ENCODE data around the gene CDKN2AIP.

The CDKN2AIP gene

GRCh38 chr4:183402771-183403170, 41.7 kb upstream of the CDKN2AIP start:
- Histone ChIP-seq H3K9me3 (no peaks in the 10 kb centered on the region), H3K27me3 (no peaks in the 10 kb centered on the region), H3K36me3 (no peaks in the 10 kb centered on the region), H3K27ac (no peak overlapping the region), H3K4me3 (no peak overlapping the region), H3K4me1 (peaks cover 0 to 11% (median 8%) of the 10 kb centered on the region in 4 donors)
- intact Hi-C loops (cut with DNase I; ENCODE audit: low total_unique reads): no loop called here
- TF ChIP-seq CTCF (IDR thresholded peaks at IDR 0.05): no peak
- DNase-seq: no peak

- no peaks in the 10 kb centered on the region for H3K9me3 ChIP-seq
- no peak for TF ChIP-seq CTCF (IDR thresholded peaks at IDR 0.05)
- DNase-seq: no peak
- peaks cover 0 to 4% (median 2%) of the 10 kb centered on the region in 4 donors for H3K4me1 ChIP-seq
- H3K27me3 ChIP-seq: no peaks in the 10 kb centered on the region
- no peak overlapping the region for H3K4me3 ChIP-seq
- no peak overlapping the region for H3K27ac ChIP-seq
- intact Hi-C loops (cut with DNase I; ENCODE audit: low total_unique reads): no loop called here
- H3K36me3 ChIP-seq: no peaks in the 10 kb centered on the region
Observed at GRCh38 chr4:183403486-183403885, 41.0 kb upstream of the CDKN2AIP start.

GRCh38 chr4:183403961-183404360, 40.5 kb upstream of the CDKN2AIP start:
- intact Hi-C loops (cut with DNase I; ENCODE audit: low total_unique reads): no loop called here
- Histone ChIP-seq H3K4me3 (no peak overlapping the region), H3K27me3 (no peaks in the 10 kb centered on the region), H3K36me3 (no peaks in the 10 kb centered on the region), H3K4me1 (no peaks in the 10 kb centered on the region), H3K27ac (no peak overlapping the region), H3K9me3 (no peaks in the 10 kb centered on the region)
- no peak for DNase-seq
- TF ChIP-seq CTCF (IDR thresholded peaks at IDR 0.05): no peak

GRCh38 chr4:183405303-183405702, 39.1 kb upstream of the CDKN2AIP start:
- no peak for TF ChIP-seq CTCF (IDR thresholded peaks at IDR 0.05)
- intact Hi-C loops (cut with DNase I; ENCODE audit: low total_unique reads): no loop called here
- Histone ChIP-seq H3K36me3 (no peaks in the 10 kb centered on the region), H3K4me3 (no peak overlapping the region), H3K4me1 (no peaks in the 10 kb centered on the region), H3K27me3 (no peaks in the 10 kb centered on the region), H3K27ac (no peak overlapping the region), H3K9me3 (no peaks in the 10 kb centered on the region)
- DNase-seq: no peak

- DNase-seq: peak; percentile 81 to 84
- no peaks in the 10 kb centered on the region for H3K27me3 ChIP-seq
- no peaks in the 10 kb centered on the region for H3K9me3 ChIP-seq
- TF ChIP-seq CTCF (IDR thresholded peaks at IDR 0.05): peak; percentile 74 to 97
- no peaks in the 10 kb centered on the region for H3K4me1 ChIP-seq
- H3K4me3 ChIP-seq: peak overlapping the region; percentile 35 to 49
- intact Hi-C loops (cut with DNase I; ENCODE audit: low total_unique reads): loop anchor here (2.0 kb wide), 1 partner anchor 46 kb away; no protein-coding TSS in a partner anchor
- H3K27ac ChIP-seq: peak overlapping the region in 1 of 2 donors; percentile 17
- H3K36me3 ChIP-seq: no peaks in the 10 kb centered on the region
Observed at GRCh38 chr4:183407128-183407585, 37.3 kb upstream of the CDKN2AIP start.
